ENCODE measurements around the gene TMEM232.

DNA sequence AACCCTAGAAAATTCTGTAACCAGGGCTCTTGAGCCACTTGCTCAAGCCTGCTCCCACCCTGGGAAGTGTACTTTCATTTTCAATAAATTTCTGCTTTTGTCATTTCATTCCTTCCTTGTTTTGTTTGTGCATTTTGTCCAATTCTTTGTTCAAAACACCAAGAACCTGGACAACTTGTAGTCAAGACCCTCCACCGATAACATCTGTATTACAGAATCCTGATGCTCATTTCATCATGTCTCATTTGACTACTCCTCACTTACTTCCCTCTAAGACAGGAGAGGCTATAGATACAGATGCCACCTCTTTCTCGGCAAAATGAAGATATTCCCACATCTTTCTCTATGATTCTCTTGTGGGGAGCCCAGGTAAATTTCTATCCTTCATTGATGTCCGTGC lies 183.5 kb downstream of the TMEM232 start:
- no peak for TF ChIP-seq CTCF (IDR thresholded peaks at IDR 0.05 in 4 of 5, conservative IDR thresholded peaks at IDR 0.05 in 1 of 5)
- TF ChIP-seq POLR2A (IDR thresholded peaks at IDR 0.05) = no peak
